Lung (tissue), 12 donors: ENCODE measurements around the gene SLA2. TPM values are rescaled to one million over a fixed set of nuclear protein-coding genes. Genes with fewer than 3 reads are reported as not detected.

Source experiments
- ATAC-seq: fragments of 200-7000 bp; cut with Tn5 transposase; one replicate; pipeline ENCODE4 v1.9.1; 2020; ENCODE audit warnings: moderate number of reproducible peaks; ENCODE audit not compliant: insufficient read depth, low FRiP score
- DNase-seq, 3 donors: peaks; one replicate each; pipeline ENCODE4 v3.0.0-alpha.2; 2013 to 2017
- H3K27ac ChIP-seq, 2 donors: one replicate each; pipeline ENCODE4 v1.5.1; 2013; ENCODE audit warnings: mild to moderate bottlenecking in 2 of 2, moderate library complexity in 2 of 2, control low read depth in 1 of 2, inconsistent platforms in 1 of 2, low read depth in 1 of 2, low read length in 1 of 2
- H3K27me3 ChIP-seq, 3 donors: one replicate each; pipeline ENCODE4 v1.5.1; 2013; ENCODE audit warnings: low read length in 2 of 3; ENCODE audit not compliant: control insufficient read depth in 3 of 3, insufficient read depth in 3 of 3
- H3K36me3 ChIP-seq, 4 donors: one replicate each; pipeline ENCODE4 v1.5.1; 2013; ENCODE audit warnings: low read length in 4 of 4, mild to moderate bottlenecking in 1 of 4, moderate library complexity in 1 of 4; ENCODE audit not compliant: control insufficient read depth in 4 of 4, insufficient read depth in 4 of 4
- H3K4me1 ChIP-seq, 5 donors: one replicate each; pipeline ENCODE4 v1.5.1; 2013; ENCODE audit warnings: low read length in 5 of 5, mild to moderate bottlenecking in 2 of 5, moderate library complexity in 1 of 5; ENCODE audit not compliant: control insufficient read depth in 5 of 5, insufficient read depth in 5 of 5
- H3K4me3 ChIP-seq: one replicate; pipeline ENCODE4 v1.5.1; 2013; ENCODE audit warnings: mild to moderate bottlenecking, control low read depth, moderate library complexity
- H3K9ac ChIP-seq, 2 donors: one replicate each; pipeline ENCODE4 v1.5.1; 2013; ENCODE audit warnings: low read length in 2 of 2, control low read depth in 1 of 2; ENCODE audit not compliant: insufficient read depth in 1 of 2
- H3K9me3 ChIP-seq, 4 donors: one replicate each; pipeline ENCODE4 v1.5.1; 2013; ENCODE audit warnings: low read length in 3 of 4, mild to moderate bottlenecking in 1 of 4, moderate library complexity in 1 of 4; ENCODE audit not compliant: control insufficient read depth in 4 of 4, insufficient read depth in 3 of 4
- WGBS, 2 donors: extraction: QIAGEN DNeasy Blood & Tissue Kit; methylation state at CpG; one replicate each; pipeline ENCODE4 v1.1.7; 2013; 5-methylcytosine and 5-hydroxymethylcytosine counted together
- polyA plus RNA-seq, 2 donors: library from polyadenylated mRNA; stranded (reverse); fragments of 200-250 nt; gene quantifications; one replicate each; pipeline ENCODE4 v1.2.1, GENCODE V29; 2013
- total RNA-seq, 2 donors: library from RNA; depleted of rRNA in 1 of 2; stranded (reverse); fragments of >200 nt in 1 of 2; gene quantifications; one replicate each; pipeline ENCODE4 v1.2.1, GENCODE V29; 2014 to 2021
- TF ChIP-seq, protein P1 (sequence below): IDR thresholded peaks from 2 replicates; pipeline ENCODE4 v1.5.1; 2012; ENCODE audit warnings: mild to moderate bottlenecking; ENCODE audit errors: control extremely low read depth, extremely low read depth
- donor health status: control.
- donor health status: control.
- donor health status: Bipolar disorder and iron deficiency.
- donor health status: healthy.
- donor health status: DM: yes; HTN: yes; CAD: no.

Gene SLA2
- total and polyA plus RNA-seq, 4 donors, result 0.87 to 1.8 (median 1.6) TPM

DNA sequence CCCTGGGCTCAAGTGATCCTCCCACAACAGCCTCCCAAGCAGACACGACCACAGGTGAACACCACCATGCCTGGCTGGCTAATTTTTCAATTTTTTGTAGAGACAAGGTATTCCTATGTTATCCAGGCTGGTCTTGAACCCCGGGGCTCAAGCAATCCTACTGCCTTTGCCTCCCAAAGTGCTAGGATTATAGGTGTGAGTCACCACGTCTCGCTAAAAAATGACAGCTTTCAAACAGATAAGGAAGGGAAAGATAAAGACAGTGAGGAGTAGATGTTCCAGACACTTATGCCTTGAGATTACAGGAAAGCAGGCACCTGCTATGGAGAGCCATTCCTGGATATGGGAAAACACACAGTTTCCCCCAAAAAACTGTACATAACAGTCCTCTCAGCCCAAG is 40.9 kb upstream of the SLA2 start:
- H3K27me3 ChIP-seq, result no peaks in the 10 kb centered on the region
- H3K36me3 ChIP-seq, result peaks cover 0 to 19% (median 9%) of the 10 kb centered on the region in 4 donors
- H3K9me3 ChIP-seq, result no peaks in the 10 kb centered on the region
- no peak overlapping the region for H3K9ac ChIP-seq
- H3K27ac ChIP-seq, result no peak overlapping the region
- 91 to 92% methylated on average over 4 of the region's 4 CpGs for WGBS, 2 donors
- ATAC-seq (no peak), DNase-seq (no peak)
- H3K4me3 ChIP-seq, result no peak overlapping the region
- no peaks in the 10 kb centered on the region for H3K4me1 ChIP-seq
- TF ChIP-seq, protein P1, sequence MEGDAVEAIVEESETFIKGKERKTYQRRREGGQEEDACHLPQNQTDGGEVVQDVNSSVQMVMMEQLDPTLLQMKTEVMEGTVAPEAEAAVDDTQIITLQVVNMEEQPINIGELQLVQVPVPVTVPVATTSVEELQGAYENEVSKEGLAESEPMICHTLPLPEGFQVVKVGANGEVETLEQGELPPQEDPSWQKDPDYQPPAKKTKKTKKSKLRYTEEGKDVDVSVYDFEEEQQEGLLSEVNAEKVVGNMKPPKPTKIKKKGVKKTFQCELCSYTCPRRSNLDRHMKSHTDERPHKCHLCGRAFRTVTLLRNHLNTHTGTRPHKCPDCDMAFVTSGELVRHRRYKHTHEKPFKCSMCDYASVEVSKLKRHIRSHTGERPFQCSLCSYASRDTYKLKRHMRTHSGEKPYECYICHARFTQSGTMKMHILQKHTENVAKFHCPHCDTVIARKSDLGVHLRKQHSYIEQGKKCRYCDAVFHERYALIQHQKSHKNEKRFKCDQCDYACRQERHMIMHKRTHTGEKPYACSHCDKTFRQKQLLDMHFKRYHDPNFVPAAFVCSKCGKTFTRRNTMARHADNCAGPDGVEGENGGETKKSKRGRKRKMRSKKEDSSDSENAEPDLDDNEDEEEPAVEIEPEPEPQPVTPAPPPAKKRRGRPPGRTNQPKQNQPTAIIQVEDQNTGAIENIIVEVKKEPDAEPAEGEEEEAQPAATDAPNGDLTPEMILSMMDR, result no peak

GRCh38 chr20:36686504-36686903 is 40.5 kb upstream of the SLA2 start:
- no peak for DNase-seq
- no peak overlapping the region for H3K4me3 ChIP-seq
- no peaks in the 10 kb centered on the region for H3K9me3 ChIP-seq
- H3K9ac ChIP-seq, result no peak overlapping the region
- H3K36me3 ChIP-seq, result peaks cover 0 to 19% (median 9%) of the 10 kb centered on the region in 4 donors
- TF ChIP-seq, protein P1, result no peak
- WGBS, 2 donors, result 75 to 83% methylated on average over 2 of the region's 2 CpGs
- H3K27me3 ChIP-seq, result no peaks in the 10 kb centered on the region
- ATAC-seq, result no peak
- H3K27ac ChIP-seq, result no peak overlapping the region
- no peaks in the 10 kb centered on the region for H3K4me1 ChIP-seq

- no peak for ATAC-seq
- DNase-seq, result no peak
- peaks cover 6 to 24% (median 10%) of the 10 kb centered on the region in 4 donors for H3K36me3 ChIP-seq
- H3K9ac ChIP-seq, result no peak overlapping the region
- H3K4me3 ChIP-seq, result no peak overlapping the region
- WGBS, 2 donors, result 76 to 93% methylated on average over 6 of the region's 6 CpGs
- no peaks in the 10 kb centered on the region for H3K9me3 ChIP-seq
- TF ChIP-seq, protein P1, result no peak
- no peak overlapping the region for H3K27ac ChIP-seq
- no peaks in the 10 kb centered on the region for H3K4me1 ChIP-seq
- H3K27me3 ChIP-seq, result no peaks in the 10 kb centered on the region
Measured at GRCh38 chr20:36684747-36685146, 38.8 kb upstream of the SLA2 start.

DNA sequence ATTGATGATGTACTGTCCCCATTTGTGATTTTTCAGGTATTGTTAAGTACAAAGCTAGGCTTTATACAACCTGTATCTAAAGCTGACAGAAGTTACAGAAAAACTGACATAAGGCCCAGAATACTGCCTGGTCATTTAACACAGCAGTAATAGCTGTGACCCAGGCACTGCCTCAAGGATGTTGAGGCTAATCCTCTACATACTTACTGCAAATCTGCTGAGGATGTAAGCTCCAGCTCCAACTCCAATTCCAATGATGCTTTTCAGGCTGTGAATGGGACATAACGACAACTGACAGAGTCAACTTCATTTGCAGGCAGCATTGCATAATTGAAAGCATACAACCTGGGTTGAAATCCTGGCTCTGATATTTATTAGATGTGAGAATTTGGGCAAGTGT is 36.3 kb upstream of the SLA2 start:
- ATAC-seq (no peak), DNase-seq (no peak)
- peaks cover 7 to 27% (median 11%) of the 10 kb centered on the region in 4 donors for H3K36me3 ChIP-seq
- 91 to 95% methylated on average over 1 of the region's 1 CpG for WGBS, 2 donors
- no peaks in the 10 kb centered on the region for H3K4me1 ChIP-seq
- no peak overlapping the region for H3K27ac ChIP-seq
- no peaks in the 10 kb centered on the region for H3K27me3 ChIP-seq
- H3K9me3 ChIP-seq, result no peaks in the 10 kb centered on the region
- TF ChIP-seq, protein P1, result no peak
- no peak overlapping the region for H3K9ac ChIP-seq
- no peak overlapping the region for H3K4me3 ChIP-seq
